Measurements from ENCODE around the gene SERTAD3.

The SERTAD3 gene

DNA sequence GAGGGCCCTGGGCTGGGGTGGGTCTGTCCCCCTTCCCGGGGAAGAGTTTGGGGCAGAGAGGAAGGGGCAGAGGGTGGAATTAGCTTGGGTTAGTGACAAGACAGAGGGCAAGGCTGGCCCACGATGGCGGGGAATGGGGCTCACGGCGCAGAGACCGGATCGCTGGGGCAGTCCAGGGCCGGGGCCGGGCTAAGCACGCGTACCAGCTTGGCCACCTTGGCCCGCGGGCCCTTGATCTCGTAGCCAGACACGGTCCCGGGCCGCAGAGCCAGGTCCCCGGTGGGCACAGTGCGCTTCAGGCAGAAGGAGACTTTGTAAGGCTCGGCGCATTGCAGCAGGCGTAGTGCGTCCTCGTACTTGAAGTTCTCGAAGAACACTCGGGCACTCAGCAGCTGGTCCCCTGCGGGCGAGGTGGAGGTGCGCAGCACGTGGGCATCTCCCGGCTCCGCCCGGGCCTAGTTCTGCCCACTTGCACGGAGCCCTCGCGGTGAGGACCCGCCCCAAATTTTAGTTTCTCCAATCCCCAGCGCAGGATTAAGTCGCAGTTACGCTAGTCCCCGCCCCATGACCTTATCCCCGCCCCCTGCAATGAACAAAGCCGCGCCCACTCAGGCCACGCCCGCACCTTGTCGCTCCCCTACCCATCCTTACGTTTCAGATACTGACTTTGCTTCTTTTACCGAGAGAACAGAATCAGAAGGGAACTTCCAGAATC lies 45.6 kb downstream of the SERTAD3 start:
- H3K27ac Mint-ChIP-seq: no peak overlapping the region
- H3K4me1 Mint-ChIP-seq (ENCODE audit: low read depth): peaks cover 11% of the 10 kb centered on the region
- H3K4me3 Mint-ChIP-seq: peak overlapping the region; percentile 25
- no peaks in the 10 kb centered on the region for H3K27me3 Mint-ChIP-seq (ENCODE audit: low read depth)
- no peaks in the 10 kb centered on the region for H3K9me3 Mint-ChIP-seq
- H3K36me3 Mint-ChIP-seq (ENCODE audit: low read depth): no peaks in the 10 kb centered on the region
- peak; percentile 49 for DNase-seq (ENCODE audit: low spot score)

DNA sequence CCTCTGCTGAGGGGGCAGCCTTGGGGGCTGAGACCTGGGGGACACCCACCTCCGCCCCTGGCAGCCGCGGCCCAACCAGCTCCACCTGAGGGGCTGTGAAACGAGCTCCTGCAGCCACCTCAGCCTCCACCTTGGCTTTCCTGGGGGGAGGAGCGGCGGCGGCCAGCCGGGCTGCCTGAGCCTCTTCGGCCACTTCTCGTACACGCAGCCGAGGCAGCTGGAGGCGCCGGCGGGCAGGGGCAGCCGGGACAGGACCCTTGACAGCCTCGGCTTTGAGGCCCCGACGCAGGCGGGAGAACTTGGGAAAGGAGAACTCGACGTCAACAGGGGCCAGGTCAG lies 46.6 kb downstream of the SERTAD3 start:
- H3K4me3 Mint-ChIP-seq: no peak overlapping the region
- H3K27ac Mint-ChIP-seq: no peak overlapping the region

DNA sequence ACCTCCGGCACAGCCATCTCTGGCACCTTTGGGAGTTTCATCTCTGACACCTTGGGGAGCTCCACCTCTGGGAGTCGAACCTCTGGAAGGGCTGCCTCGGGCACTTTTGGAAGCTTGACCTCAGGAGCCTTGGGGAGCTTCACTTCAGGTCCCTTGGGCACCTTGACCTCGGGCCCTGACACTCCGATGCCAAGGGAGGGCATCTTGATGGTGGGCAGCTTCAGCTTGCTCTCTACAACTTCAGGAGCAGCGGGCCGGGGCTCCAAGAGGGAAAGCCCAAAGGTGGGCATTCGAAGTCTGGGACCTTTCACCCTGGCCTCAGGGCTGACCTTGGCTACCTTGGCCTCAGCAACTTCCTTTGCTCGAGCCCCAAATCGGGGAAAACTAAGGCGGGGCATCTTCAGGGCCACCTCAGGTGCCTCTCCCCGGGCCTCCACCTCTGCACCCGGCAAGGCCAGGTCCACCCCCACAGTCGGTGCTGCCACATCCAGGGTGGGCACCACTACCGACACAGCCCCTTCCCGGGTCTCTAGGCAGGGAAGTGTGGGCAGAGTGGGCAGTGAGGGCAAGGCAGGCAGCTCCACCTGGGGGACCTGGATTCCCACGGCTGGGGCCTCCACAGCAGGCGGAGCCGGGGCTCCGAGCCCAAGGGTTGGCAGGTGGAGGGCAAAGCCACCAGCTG lies 47.1 kb downstream of the SERTAD3 start:
- H3K4me1 Mint-ChIP-seq (ENCODE audit: low read depth): peaks cover 8% of the 10 kb centered on the region
- DNase-seq (ENCODE audit: low spot score): no peak
- H3K9me3 Mint-ChIP-seq: no peaks in the 10 kb centered on the region
- H3K36me3 Mint-ChIP-seq (ENCODE audit: low read depth): no peaks in the 10 kb centered on the region
- no peaks in the 10 kb centered on the region for H3K27me3 Mint-ChIP-seq (ENCODE audit: low read depth)
- H3K27ac Mint-ChIP-seq: no peak overlapping the region
- no peak overlapping the region for H3K4me3 Mint-ChIP-seq

More for the DNA sequence above, 46.6 kb downstream of the SERTAD3 start:
- H3K9me3 Mint-ChIP-seq: no peaks in the 10 kb centered on the region
- DNase-seq (ENCODE audit: low spot score): no peak
- no peaks in the 10 kb centered on the region for H3K27me3 Mint-ChIP-seq (ENCODE audit: low read depth)
- no peaks in the 10 kb centered on the region for H3K36me3 Mint-ChIP-seq (ENCODE audit: low read depth)
- H3K4me1 Mint-ChIP-seq (ENCODE audit: low read depth): peaks cover 8% of the 10 kb centered on the region

DNA sequence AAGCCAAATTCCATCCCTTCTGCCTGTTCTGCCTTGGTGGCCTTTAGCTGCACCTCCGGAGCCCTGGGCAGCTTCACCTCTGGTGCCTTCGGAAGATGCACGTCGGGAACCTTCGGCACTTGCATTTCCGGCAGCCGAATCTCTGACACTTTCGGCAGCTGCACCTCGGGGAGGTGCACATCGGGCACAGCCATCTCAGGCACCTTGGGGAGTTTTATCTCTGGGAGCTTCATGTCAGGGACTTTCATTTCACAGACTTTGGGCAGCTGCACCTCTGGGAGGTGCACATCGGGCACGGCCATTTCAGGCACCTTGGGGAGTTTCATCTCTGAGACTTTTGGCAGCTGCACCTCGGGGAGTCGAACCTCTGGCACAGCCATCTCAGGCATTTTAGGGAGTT lies 48.2 kb downstream of the SERTAD3 start:
- Mint-ChIP-seq H3K27ac (no peak overlapping the region), H3K4me1 (ENCODE audit: low read depth) (peaks cover 8% of the 10 kb centered on the region), H3K9me3 (no peaks in the 10 kb centered on the region)

DNA sequence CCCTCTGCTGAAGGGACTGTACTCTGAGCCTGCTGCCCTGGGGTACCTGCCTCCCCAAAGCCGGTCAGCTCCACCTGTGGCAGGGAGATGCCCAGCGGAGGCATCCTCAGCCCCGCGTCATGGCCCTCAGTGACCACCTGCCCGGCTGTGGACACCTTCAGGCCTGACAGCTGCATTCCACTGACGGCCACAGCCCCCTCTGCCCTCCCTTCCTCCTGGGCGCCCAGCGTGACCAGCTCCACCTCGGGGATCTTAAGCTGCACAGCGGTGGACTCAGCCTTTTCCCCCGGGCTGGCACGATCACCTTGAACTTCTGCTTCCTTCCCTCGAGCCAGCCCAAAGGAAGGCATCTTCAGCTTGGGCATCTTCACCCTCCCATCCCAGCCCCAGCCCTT lies 49.3 kb downstream of the SERTAD3 start:
- Mint-ChIP-seq H3K36me3 (ENCODE audit: low read depth) (no peaks in the 10 kb centered on the region), H3K4me1 (ENCODE audit: low read depth) (peaks cover 8% of the 10 kb centered on the region), H3K4me3 (no peak overlapping the region), H3K9me3 (no peaks in the 10 kb centered on the region), H3K27ac (no peak overlapping the region), H3K27me3 (ENCODE audit: low read depth) (no peaks in the 10 kb centered on the region)
- no peak for DNase-seq (ENCODE audit: low spot score)

More for the DNA sequence above, 48.2 kb downstream of the SERTAD3 start:
- H3K4me3 Mint-ChIP-seq: no peak overlapping the region
- no peaks in the 10 kb centered on the region for H3K36me3 Mint-ChIP-seq (ENCODE audit: low read depth)
- DNase-seq (ENCODE audit: low spot score): no peak
- no peaks in the 10 kb centered on the region for H3K27me3 Mint-ChIP-seq (ENCODE audit: low read depth)

DNA sequence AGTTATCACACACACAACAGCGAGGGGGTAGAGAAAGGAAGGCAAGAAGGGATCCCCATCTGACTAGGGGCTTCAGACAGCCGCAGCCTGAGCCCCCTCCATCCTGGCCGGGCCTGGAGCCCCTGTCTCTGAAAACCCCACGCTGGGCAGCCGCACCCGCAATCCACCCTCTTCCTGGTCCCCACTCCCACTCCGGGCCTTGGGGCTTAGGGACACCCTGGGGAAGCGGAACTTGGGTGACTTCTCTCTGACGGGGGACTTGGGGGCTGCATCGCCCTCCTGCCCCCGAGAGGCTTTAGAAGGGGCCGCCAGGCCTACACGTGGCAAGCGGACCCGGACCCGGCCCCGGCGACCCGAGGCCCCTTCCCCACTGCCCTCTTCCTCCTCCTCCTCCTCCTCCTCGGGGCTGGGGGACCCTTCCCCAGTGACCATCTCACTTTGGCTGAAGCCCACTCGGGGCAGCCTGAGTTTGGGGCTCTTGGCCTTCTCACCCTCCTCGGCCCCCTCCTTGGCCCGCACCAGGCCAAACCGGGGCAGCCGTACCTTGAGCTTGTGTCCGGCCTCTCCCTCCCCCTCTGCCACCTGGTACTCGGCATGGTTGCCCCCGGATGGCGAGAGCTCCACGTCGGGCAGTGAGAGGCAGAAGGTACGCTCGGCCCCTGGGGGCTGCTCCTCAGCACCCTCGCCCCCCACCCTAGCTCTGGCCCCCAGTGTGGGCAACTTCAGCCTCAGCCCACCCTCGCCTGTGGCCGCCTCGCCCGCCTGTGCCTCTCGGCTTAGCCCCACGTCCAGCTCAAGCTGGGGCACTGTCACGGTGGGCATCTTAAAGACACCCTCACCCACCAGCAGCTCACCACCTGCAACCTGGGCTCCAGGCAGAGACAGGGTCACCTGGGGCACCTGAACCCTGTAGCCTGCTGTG lies 50.0 kb downstream of the SERTAD3 start:
- peaks cover 3% of the 10 kb centered on the region for H3K4me1 Mint-ChIP-seq (ENCODE audit: low read depth)
- no peaks in the 10 kb centered on the region for H3K9me3 Mint-ChIP-seq
- no peak for DNase-seq (ENCODE audit: low spot score)
- H3K36me3 Mint-ChIP-seq (ENCODE audit: low read depth): no peaks in the 10 kb centered on the region
- H3K4me3 Mint-ChIP-seq: no peak overlapping the region
- no peaks in the 10 kb centered on the region for H3K27me3 Mint-ChIP-seq (ENCODE audit: low read depth)
- no peak overlapping the region for H3K27ac Mint-ChIP-seq

DNA sequence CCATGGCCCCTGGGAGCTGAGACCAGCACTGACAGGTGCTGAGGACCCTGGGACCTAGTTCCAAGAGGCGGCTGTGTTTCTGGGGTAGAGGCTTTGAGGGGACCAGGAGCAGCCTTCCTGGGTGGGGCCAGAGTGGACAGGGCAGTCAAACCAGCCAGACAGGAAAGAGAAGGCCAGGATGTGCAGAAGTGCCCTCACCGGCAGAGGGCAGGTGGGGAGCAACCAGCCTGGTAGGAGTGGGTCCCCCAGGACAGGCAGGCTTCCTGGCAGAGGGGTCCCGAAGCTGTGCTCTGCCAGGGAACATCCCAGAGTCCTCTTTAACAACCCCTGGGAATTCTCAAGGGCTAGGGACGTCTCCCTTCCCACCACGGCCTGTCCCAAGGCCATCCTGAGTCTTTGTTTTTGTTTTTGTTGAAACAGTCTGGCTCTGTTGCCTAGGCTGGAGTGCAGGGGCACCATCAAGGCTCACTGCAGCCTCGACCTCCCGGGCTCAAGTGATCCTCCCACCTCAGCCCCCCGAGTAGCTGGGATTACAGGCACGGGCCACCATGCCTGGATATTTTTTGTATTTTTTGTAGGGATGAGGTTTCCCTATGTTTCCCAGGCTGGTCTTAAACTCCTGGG lies 51.1 kb downstream of the SERTAD3 start:
- no peaks in the 10 kb centered on the region for H3K9me3 Mint-ChIP-seq
- no peaks in the 10 kb centered on the region for H3K4me1 Mint-ChIP-seq (ENCODE audit: low read depth)
- no peaks in the 10 kb centered on the region for H3K27me3 Mint-ChIP-seq (ENCODE audit: low read depth)
- H3K27ac Mint-ChIP-seq: no peak overlapping the region
- H3K36me3 Mint-ChIP-seq (ENCODE audit: low read depth): no peaks in the 10 kb centered on the region
- DNase-seq (ENCODE audit: low spot score): no peak
- H3K4me3 Mint-ChIP-seq: no peak overlapping the region

DNA sequence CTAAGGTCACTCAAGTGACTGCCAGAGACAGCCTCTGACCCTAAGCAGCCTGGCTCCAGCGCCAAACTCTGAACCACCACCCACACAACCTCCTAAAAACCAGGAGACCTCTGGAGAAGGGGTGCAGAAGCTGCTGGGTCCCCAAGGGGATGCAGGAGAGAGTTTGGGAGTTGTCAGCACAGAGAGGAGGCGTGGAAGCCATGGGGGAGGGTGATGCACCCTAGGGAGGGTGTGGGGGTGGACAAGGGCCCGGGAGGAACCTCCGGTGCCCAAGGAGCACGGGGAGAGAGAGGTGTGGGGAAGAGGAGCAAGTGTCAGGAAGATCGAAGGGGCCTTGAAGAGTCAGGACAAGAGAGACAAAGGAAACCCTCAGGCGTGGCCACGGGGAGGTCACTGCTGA lies 52.0 kb downstream of the SERTAD3 start:
- H3K36me3 Mint-ChIP-seq (ENCODE audit: low read depth): no peaks in the 10 kb centered on the region
- H3K27me3 Mint-ChIP-seq (ENCODE audit: low read depth): no peaks in the 10 kb centered on the region

More for the DNA sequence above, 52.0 kb downstream of the SERTAD3 start:
- H3K4me1 Mint-ChIP-seq (ENCODE audit: low read depth): no peaks in the 10 kb centered on the region
- H3K9me3 Mint-ChIP-seq: no peaks in the 10 kb centered on the region
- H3K27ac Mint-ChIP-seq: no peak overlapping the region
- no peak for DNase-seq (ENCODE audit: low spot score)
- no peak overlapping the region for H3K4me3 Mint-ChIP-seq
